Bronchial epithelial cell (primary cell): ENCODE measurements around the gene SYT5. TPM values are rescaled to one million over a fixed set of nuclear protein-coding genes. Genes with fewer than 3 reads are reported as not detected.

Experiments
- DNase-seq: peaks from one replicate; pipeline ENCODE4 v3.0.0-alpha.2; 2010; ENCODE audit warnings: low read depth
- FAIRE-seq: peaks from 2 replicates; lab custom pipeline; 2011; peaks lifted over from hg19 to GRCh38; lab: Jason Lieb, UNC
- H3K27me3 ChIP-seq: 2 replicates; pipeline ENCODE4 v1.5.1; 2011; ENCODE audit warnings: low read length; ENCODE audit not compliant: control insufficient read depth, insufficient read depth
- H3K36me3 ChIP-seq: 2 replicates; pipeline ENCODE4 v1.5.1; 2011; ENCODE audit warnings: low read length; ENCODE audit not compliant: control insufficient read depth, insufficient read depth
- H3K4me3 ChIP-seq: 2 replicates; pipeline ENCODE4 v1.5.1; 2011; ENCODE audit warnings: mild to moderate bottlenecking, low read depth, low read length, control low read depth
- total RNA-seq: library from RNA; depleted of rRNA; stranded (reverse); fragments of >200 nt; gene quantifications from 2 replicates; pipeline ENCODE4 v1.2.1, GENCODE V29; 2014
- TF ChIP-seq, protein P1 (sequence below): IDR thresholded peaks from 2 replicates; pipeline ENCODE4 v1.5.1; 2011; ENCODE audit warnings: mild to moderate bottlenecking, moderate library complexity, low read length, control low read depth, inconsistent platforms; ENCODE audit not compliant: insufficient read depth, severe bottlenecking

Gene SYT5
- total RNA-seq, 1 donor from 2014 or later, result 0.26 TPM

DNA sequence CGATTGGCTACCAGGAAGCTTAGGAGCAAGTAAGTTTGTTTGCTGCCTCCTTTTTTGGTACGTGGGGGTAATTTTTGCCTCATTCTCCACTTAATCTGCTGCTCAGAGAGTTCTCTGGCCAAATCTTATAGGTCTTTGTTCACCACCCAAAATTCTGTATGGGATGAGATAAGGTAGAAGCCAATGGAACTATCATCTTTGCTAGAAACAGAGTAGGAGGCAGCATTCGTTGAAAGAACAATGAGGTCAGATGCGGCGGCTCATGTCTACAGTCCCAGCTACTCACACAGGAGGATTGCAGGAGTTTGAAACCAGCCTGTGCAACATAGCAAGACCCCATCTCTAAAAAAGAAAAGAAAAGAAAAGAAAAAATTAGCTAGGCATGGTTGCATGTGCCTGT is 8.6 kb downstream of the SYT5 start:
- no peaks in the 10 kb centered on the region for H3K27me3 ChIP-seq
- TF ChIP-seq, protein P1, sequence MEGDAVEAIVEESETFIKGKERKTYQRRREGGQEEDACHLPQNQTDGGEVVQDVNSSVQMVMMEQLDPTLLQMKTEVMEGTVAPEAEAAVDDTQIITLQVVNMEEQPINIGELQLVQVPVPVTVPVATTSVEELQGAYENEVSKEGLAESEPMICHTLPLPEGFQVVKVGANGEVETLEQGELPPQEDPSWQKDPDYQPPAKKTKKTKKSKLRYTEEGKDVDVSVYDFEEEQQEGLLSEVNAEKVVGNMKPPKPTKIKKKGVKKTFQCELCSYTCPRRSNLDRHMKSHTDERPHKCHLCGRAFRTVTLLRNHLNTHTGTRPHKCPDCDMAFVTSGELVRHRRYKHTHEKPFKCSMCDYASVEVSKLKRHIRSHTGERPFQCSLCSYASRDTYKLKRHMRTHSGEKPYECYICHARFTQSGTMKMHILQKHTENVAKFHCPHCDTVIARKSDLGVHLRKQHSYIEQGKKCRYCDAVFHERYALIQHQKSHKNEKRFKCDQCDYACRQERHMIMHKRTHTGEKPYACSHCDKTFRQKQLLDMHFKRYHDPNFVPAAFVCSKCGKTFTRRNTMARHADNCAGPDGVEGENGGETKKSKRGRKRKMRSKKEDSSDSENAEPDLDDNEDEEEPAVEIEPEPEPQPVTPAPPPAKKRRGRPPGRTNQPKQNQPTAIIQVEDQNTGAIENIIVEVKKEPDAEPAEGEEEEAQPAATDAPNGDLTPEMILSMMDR, result no peak
- DNase-seq (no peak), FAIRE-seq (no peak)
- H3K36me3 ChIP-seq, result no peaks in the 10 kb centered on the region
- no peak overlapping the region for H3K4me3 ChIP-seq

DNA sequence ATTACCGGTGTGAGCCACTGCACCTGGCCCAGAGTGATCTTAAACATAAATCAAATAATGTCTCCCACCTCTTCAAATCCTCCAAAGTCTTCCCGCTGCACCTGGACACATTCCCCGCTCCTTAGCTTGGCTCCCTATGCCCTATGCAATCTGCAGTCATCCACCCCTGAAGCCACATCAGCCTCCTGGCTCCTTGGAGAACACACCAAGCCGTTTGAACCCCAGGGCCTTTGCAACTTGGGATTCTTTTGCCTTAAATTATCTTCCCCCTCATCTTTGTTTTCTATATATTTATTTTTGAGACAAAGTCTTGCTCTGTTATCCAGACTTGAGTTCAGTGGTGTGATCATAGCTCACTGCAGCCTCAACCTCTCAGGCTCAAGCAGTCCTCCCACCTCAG is 11.0 kb downstream of the SYT5 start:
- TF ChIP-seq, protein P1, result no peak
- H3K36me3 ChIP-seq, result no peaks in the 10 kb centered on the region
- FAIRE-seq, result no peak
- no peaks in the 10 kb centered on the region for H3K27me3 ChIP-seq
- no peak for DNase-seq
- H3K4me3 ChIP-seq, result no peak overlapping the region

DNA sequence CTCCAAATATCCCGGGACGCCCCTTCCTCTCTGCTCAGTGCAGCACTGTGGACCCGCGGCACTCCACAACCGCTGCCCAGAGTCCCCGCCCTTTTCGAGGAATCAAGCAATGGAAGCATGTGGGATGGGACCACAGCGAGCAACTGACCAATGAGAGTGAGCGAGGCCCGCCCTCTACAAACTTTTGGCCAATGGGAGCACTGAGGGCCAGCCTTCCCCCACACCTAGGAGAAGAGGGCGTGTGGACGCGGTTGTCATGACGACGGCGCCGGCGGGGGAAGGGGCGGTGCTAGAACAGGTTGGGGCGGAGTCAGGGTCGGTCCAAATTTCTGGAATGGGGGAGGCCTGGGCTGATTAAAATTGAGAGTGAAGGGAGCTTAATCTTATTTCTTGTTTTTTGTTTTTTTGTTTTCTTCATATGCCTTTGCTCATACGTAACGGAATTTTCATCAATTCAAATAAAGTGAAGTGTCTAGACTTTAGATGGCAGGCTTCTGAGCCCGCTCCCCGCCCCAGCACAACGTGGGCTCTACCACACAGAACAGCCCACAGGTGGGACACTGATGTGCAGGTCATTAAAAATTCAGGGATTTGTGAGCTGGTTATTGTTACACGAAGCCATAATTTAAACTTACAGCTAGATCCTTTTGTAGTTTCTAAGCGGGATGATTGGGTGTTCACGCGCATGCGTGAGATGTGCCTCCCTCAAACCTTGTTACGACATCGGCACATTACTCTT is 13.4 kb downstream of the SYT5 start, which contains the start of gene DNAAF3:
TSS of gene DNAAF3 (minus strand) at position 84 of the 739 bp plus-strand sequence. CDS start 200 bp downstream, outside the sequence.
- no peaks in the 10 kb centered on the region for H3K36me3 ChIP-seq
- H3K27me3 ChIP-seq, result no peaks in the 10 kb centered on the region
- DNase-seq (peak; percentile 92), FAIRE-seq (no peak)
- TF ChIP-seq, protein P1, result no peak
- peak within 1 kb of the TSS; percentile 48 for H3K4me3 ChIP-seq

DNA sequence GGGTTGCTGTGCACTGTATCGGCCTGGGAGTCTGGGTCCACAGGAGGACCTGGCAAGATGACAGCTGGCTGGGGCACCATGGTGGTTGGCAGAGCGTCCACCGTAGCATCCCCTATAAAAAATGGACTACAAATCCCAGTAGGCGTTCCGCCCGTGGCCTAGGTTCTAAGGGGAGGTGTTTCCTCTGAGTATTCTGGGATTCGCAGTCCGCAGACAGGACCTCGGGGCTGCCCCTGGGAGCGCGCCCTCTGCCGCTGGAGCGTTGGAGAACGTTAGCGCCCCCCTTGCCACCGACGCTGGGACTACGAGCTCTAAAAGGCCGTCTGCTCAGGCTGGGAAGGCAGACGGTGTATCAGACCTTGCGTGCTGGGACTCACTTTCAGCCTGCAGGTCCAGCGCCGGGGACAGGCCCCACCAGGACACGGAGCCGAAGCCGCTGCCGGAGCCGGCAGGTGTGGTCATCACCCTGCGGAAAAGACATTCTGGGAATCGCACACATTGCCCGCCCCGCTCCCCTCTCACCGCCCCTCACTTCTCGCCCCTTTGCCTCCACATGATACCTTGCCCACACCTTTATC is 14.0 kb downstream of the SYT5 start:
- Histone ChIP-seq H3K4me3 (peak overlapping the region; percentile 48), H3K27me3 (no peaks in the 10 kb centered on the region), H3K36me3 (no peaks in the 10 kb centered on the region)
- DNase-seq, result peak; percentile 65
- no peak for FAIRE-seq
- TF ChIP-seq, protein P1, result peak; percentile 71

DNA sequence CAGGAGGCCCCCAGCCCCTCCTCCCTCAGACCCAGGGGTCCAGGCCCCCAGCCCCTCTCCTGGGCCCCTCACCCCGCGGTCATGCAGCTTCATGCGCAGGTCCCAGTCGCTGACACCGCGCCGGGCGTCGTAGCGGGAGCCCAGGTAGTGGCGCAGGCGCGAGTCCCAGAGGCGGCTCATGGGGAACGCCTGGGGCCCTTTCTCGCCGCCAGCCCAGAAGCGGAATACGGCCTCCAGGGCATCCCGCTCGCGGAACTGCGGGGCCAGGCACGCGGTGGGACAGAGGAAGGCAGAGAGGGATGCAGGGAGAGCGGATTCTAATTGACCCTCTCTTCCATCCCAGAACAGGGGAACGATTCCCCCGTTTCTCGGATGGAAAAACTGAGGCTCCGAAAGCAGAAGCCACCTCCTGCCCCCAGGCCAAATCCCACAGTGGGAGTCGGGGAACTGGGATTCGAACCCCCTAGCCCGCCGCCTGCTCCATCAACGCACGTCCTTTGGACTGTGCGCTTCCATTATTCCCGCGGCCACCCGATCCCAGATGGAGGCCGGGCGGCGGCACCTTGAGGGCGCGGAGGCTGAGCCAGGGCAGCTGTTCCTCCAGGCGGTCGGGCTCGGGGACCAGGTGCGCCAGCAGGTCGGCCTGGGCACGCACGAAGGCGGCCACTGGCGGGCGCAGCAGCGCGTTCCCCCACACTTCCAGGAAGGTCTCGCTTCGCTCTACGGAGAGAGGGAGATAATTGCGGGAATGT is 18.3 kb downstream of the SYT5 start:
- TF ChIP-seq, protein P1, result no peak
- FAIRE-seq, result no peak
- Histone ChIP-seq H3K4me3 (no peak overlapping the region), H3K36me3 (no peaks in the 10 kb centered on the region), H3K27me3 (no peaks in the 10 kb centered on the region)
- DNase-seq, result no peak
